ENCODE results near the gene TMEM63B.

Gene TMEM63B

DNA sequence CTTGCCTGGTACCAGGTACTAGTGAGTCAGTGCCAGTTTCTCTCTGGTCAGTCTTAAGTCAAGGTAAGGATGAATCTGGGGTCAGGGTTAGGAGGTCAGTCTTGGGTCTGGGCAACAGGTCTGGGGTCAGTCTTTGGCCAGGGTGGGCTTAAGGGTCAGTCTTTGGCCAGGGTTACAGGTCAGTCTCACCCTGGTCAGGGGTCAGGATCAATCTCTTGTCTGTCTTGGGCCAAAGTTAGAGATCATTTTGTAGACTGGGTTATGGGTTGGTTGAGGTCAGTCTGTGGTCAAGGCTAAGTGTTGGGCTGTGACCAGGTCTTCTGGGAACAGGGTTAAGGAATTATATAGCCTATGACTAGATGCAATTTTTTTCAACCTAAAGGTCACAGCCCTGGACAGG lies 18.5 kb downstream of the TMEM63B start:
- DNase-seq (ENCODE audit: low spot score) = no peak

- no peak for DNase-seq (ENCODE audit: low spot score)
Observed at GRCh38 chr6:44146685-44147084, 19.3 kb downstream of the TMEM63B start.

- DNase-seq (ENCODE audit: low spot score) = no peak
Observed at GRCh38 chr6:44147256-44147655, 19.9 kb downstream of the TMEM63B start.

GRCh38 chr6:44148306-44148705 lies 21.0 kb downstream of the TMEM63B start:
- no peak for DNase-seq (ENCODE audit: low spot score)

- no peak for DNase-seq (ENCODE audit: low spot score)
Observed at GRCh38 chr6:44149369-44150012, 22.1 kb downstream of the TMEM63B start.

DNA sequence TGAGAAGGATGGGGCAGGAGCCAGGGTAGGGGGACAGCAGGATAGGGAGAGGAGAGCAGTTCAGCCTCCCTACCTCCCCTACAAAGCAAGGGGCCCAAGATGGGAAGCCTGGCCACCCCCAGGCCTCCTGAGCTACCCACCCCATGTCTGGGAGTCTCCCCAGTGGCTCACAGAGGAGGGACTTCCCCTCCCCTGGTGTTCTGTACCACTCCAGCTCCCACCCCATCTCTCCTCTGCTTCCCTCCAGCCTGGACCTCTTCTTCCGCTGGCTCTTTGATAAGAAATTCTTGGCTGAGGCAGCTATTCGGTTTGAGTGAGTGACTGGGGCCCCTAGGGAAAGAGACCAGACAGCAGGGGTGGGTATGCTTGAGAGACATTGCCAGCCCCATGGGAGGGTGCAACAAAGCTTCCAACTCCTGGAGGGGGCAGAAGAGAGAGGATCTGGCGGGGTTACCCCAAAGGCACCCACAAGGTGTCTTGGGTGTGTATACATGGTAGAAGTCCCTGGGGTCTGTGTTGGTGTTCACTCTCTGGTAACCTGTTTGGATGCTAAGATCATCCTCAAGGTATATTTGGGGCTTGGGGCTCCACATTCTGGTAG lies 23.1 kb downstream of the TMEM63B start:
- no peak for DNase-seq (ENCODE audit: low spot score)

DNA sequence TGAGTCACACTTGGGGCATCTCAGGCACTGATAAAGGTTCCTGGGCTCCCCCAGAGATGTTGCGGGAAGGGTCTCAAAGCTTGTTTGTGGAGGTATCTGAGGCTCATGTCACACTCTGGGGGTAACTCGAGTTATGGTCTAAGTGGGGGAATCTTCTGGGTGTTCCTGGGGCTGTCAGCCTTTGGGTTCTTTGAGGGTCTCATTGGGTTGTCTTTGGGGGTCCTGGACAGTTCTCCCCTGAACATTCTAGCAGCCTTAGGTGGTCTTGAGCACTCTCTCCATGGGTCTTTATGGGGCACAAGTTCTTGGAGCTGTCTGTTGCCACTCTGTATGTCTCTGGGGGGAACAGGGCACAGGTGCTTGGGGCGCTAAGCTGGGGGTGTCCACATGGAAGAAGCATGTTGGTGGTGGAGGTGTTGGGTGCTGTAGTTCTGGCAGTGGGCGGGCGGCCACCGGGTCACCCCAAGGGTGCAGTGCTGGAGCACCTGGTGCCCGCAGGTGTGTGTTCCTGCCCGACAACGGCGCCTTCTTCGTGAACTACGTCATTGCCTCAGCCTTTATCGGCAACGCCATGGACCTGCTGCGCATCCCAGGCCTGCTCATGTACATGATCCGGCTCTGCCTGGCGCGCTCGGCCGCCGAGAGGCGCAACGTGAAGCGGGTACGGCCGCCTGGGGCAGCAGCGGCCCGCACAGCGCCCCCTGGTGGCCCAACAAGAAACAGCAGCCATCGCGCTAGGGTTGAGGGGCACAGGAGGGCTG lies 24.2 kb downstream of the TMEM63B start:
- DNase-seq (ENCODE audit: low spot score) = peak; percentile 34

DNA sequence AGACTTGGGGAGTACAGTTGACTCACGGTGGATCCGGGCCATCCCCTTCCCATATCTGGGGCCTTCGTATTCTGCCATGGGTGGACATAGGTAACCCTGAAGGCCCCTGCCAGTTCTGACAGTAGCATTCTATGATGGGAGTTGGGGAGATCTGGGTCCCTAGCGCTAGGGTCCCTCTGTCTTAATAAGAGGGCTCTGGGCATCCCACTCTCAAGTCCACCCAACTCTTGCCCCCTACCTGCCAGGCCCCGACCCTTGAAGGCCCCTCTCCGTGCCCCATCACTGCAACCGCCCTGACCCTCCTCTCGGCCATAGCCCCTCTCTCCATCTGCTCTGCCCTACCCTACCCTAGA lies 24.7 kb downstream of the TMEM63B start:
- DNase-seq (ENCODE audit: low spot score) = no peak

DNA sequence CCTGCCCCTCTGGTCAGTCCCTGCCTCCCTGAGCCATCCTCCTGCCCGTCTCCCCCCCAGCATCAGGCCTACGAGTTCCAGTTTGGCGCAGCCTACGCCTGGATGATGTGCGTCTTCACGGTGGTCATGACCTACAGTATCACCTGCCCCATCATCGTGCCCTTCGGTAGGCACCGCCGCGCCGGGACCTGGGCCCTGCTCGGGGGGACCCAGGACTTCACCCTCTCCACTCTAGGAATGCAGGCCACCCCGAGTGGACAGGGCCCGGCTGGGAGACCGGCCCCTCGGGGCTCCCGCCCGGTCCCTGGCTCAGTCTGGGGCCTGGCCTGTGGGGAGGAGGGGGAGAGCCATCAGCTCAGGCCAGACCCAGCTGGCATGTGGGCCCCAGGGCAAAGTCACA lies 25.2 kb downstream of the TMEM63B start:
- DNase-seq (ENCODE audit: low spot score) = no peak

- no peak for DNase-seq (ENCODE audit: low spot score)
Observed at GRCh38 chr6:44154067-44154466, 26.7 kb downstream of the TMEM63B start.

DNA sequence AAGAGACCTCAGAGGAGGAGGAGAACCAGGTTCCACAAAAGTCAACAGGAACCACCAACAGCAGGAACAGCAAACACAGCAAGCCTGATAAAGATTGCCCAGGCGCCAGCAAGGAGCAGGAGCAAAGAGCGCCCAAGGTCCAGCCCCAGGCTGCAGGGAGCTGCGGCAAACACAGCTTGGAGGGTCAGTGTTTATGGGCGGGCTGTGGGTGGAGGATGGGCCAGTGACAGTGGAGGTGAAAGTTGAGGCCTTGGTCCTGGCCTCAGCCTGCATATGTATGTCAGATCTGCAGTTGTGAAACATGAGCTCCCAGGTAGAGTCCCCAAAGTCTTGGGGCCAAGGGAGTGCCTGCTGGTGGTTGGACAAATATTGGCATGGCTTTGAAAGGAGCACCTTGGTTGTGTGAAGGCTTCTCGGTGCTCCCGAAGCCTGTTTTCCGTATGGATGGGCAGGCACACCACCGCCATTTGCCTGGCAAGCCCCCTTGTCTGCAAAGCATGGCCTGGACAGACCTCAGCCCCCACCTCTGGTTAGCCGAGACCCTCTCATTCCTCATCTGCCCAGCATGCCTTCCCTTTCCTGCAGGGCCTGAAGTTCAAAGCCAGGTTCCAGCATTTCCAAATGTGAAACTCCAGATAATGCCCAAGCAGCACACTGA lies 29.3 kb downstream of the TMEM63B start:
- no peak for DNase-seq (ENCODE audit: low spot score)

GRCh38 chr6:44157152-44157521 lies 29.8 kb downstream of the TMEM63B start:
- no peak for DNase-seq (ENCODE audit: low spot score)

- no peak for DNase-seq (ENCODE audit: low spot score)
Observed at GRCh38 chr6:44158770-44159228, 31.4 kb downstream of the TMEM63B start, which contains the start of gene CAPN11. CAPN11 (plus strand) TSS chr6:44158820; CDS start chr6:44158849, 29 bp downstream.

DNA sequence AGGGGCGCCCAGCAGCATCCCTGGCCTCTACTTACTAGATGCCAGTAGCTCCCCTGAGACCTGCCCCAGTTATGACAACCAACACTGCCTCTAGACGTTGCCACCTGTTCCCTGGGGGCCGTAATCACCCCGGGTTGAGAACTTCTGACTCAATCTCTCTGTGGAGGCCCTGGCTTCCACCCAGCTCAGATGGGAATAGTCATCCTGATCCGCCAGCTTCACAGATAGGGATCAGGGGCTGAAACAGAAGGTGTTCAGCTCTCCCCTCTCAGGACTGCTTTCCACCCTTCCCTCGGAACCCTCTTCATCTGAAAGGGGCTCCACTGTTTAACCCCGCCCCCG lies 34.6 kb downstream of the TMEM63B start:
- no peak for DNase-seq (ENCODE audit: low spot score)

GRCh38 chr6:44162876-44163625 lies 35.7 kb downstream of the TMEM63B start:
- DNase-seq (ENCODE audit: low spot score) = no peak

- no peak for DNase-seq (ENCODE audit: low spot score)
Observed at GRCh38 chr6:44166116-44166515, 38.8 kb downstream of the TMEM63B start.

- DNase-seq (ENCODE audit: low spot score) = no peak
Observed at GRCh38 chr6:44166591-44167184, 39.3 kb downstream of the TMEM63B start.

DNA sequence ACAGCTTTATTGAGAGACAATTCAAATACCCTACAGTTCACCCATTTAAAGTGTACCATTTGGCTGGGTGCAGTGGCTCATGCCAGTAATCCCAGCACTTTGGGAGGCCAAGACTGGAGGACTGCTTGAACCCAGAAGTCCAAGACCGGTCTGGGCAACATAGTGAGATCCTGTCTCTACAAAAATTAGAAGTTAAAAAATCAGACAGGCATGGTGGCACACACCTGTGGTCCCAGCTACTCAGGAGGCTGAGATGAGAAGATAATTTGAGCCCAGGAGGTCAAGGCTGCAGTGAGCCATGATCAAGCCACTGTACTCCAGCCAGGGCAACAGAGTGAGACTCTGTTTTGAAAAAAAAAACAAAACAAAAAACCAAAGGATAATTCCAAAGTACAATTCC lies 40.2 kb downstream of the TMEM63B start:
- DNase-seq (ENCODE audit: low spot score) = no peak

DNA sequence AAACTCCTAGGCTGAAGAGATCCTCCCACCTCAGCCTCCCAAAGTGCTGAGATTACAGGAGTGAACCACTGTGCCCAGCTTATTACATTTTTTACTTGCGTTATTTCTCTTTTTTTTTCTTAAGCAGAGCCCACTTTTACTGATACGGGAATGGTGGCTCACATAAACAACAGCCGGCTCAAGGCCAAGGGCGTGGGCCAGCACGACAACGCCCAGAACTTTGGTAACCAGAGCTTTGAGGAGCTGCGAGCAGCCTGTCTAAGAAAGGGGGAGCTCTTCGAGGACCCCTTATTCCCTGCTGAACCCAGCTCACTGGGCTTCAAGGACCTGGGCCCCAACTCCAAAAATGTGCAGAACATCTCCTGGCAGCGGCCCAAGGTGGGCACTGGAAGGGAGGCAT lies 41.8 kb downstream of the TMEM63B start:
- DNase-seq (ENCODE audit: low spot score) = no peak

DNA sequence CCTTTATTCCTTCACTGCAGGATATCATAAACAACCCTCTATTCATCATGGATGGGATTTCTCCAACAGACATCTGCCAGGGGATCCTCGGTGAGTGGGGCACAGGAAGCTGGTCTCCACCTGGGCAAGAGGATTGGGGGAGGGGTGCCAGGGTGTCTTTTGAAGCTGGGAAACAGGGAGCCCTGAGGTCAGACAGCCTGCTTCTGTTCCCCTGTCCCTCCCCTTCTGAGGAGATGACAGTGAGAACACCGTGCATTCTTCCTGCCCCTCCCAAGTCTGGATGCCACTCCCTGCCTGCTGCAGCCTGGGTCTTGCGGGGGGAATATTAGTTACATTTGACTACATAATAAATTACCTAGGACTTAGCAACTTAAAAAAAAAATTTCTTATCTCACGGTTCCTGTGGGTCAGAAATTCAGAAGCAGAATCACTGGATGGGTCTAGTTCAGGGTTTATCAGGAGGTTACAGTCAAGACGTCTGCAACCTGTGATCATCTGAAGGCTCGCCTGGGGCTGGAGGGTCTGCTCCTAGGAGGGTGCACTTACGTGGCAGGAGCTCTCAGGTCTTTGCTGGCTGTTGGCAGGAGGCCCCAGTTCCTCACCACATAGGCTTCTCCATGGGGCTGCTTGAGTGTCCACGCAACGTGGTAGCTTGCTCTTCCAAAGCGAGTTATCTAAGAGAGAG lies 42.7 kb downstream of the TMEM63B start:
- DNase-seq (ENCODE audit: low spot score) = no peak

DNA sequence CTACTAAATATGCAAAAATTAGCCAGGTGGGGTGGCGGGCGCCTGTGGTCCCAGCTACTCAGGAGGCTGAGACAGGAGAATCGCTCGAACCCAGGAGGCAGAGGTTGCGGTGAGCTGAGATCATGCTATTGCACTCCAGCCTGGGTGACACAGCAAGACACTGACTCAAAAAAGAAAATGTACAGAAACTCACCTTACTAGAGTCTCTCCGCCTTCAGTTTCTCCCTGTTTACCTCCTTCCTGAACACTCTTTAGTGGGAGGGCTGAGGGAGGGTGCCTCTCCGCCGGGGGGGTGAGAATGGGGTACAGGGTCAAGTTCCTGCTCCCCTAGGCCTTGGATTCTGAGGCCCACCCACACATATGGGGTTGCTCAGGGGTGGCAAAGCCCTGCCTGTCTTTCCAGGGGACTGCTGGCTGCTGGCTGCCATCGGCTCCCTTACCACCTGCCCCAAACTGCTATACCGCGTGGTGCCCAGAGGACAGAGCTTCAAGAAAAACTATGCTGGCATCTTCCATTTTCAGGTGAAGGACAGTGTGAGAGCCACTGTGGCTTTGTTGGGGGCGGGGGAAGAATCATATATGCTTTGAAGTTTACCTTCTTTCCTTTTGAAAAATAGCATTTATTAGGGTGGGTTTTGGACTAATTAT lies 44.7 kb downstream of the TMEM63B start:
- no peak for DNase-seq (ENCODE audit: low spot score)

Measured in putamen (tissue), 1 donor.